HepG2 (cell line): ENCODE data around the gene TMEM252. TPM values are rescaled to one million over a fixed set of nuclear protein-coding genes. Genes with fewer than 3 reads are reported as not detected.

Experiments used
- ATAC-seq: fragments of 200-7000 bp; cut with Tn5 transposase; 3 replicates; pipeline ENCODE4 v1.9.1; 2020; ENCODE audit warnings: mild to moderate bottlenecking, moderate library complexity
- BruUV-seq: library from RNA; stranded (reverse); fragments of 400-500 nt; replicated peaks from 2 replicates; lab custom pipeline; 2021; lab: Mats Ljungman, UMichigan
- CTCF ChIA-PET: fragments of 300-600 bp; formaldehyde crosslinking; extraction: SDS; loops from one replicate; lab custom pipeline; 2021; ENCODE audit warnings: low total read pairs, inconsistent platforms, low intra/inter-chr PET ratio; lab: Yijun Ruan, JAX
- POLR2A ChIA-PET: fragments of 350-600 bp; sonication (Branson Sonifier 250); formaldehyde crosslinking; loops from one replicate; lab custom pipeline; 2020; ENCODE audit warnings: antibody characterized with exemption, inconsistent platforms; lab: Yijun Ruan, JAX
- DNase-seq: peaks from one replicate; pipeline ENCODE4 v3.0.0-alpha.2; 2015; ENCODE audit warnings: low spot score
- FAIRE-seq: peaks from 3 replicates; lab custom pipeline; 2011; peaks lifted over from hg19 to GRCh38; lab: Jason Lieb, UNC
- H2AFZ ChIP-seq: one replicate; pipeline ENCODE4 v1.6.1; 2011; ENCODE audit warnings: low read length, inconsistent platforms
- H3K27ac ChIP-seq: fragments of 300-600 bp; 3 replicates; pipeline ENCODE4 v1.8.0; 2011; ENCODE audit warnings: mixed run types, mild to moderate bottlenecking, mixed read lengths, low read length, inconsistent platforms; ENCODE audit not compliant: insufficient read depth; ENCODE audit errors: extremely low read length
- H3K27me3 ChIP-seq, 2 experiments: fragments of 200-600 bp in 1 of 2; 2 replicates in 1 of 2; 3 replicates in 1 of 2; pipeline versions ENCODE4 v1.6.0 to v1.8.0; 2011; ENCODE audit warnings: low read length in 2 of 2, mild to moderate bottlenecking in 2 of 2, moderate library complexity in 2 of 2, inconsistent platforms in 1 of 2; ENCODE audit not compliant: insufficient read depth in 2 of 2, control insufficient read depth in 1 of 2
- H3K36me3 ChIP-seq, 2 experiments: fragments of 200-600 bp in 1 of 2; replicated peaks in 1 of 2; 2 replicates in 1 of 2; 3 replicates in 1 of 2; pipeline versions ENCODE4 v1.5.1 to v1.8.0; 2011; ENCODE audit warnings: low read length in 2 of 2, inconsistent platforms in 1 of 2; ENCODE audit not compliant: insufficient read depth in 2 of 2, control insufficient read depth in 1 of 2
- H3K4me1 ChIP-seq: 2 replicates; pipeline ENCODE4 v1.5.1; 2012; ENCODE audit warnings: low read length, inconsistent platforms; ENCODE audit not compliant: insufficient read depth
- H3K4me2 ChIP-seq: 2 replicates; pipeline ENCODE4 v1.6.0; 2011; ENCODE audit warnings: low read depth, low read length, inconsistent platforms
- H3K4me3 ChIP-seq, 3 experiments: fragments of 200-600 bp in 1 of 3; sonication (generic), shearing (Covaris generic) in 1 of 3; replicated peaks in 1 of 3; 2 replicates each; pipeline ENCODE4 v1.5.1; 2011 to 2016; ENCODE audit warnings: low read length in 3 of 3, inconsistent platforms in 2 of 3, low read depth in 2 of 3, mild to moderate bottlenecking in 2 of 3, control low read depth in 1 of 3, mixed read lengths in 1 of 3; ENCODE audit not compliant: insufficient read depth in 1 of 3
- H3K79me2 ChIP-seq: one replicate; pipeline ENCODE4 v1.6.1; 2011; ENCODE audit warnings: low read length, inconsistent platforms; ENCODE audit not compliant: insufficient read depth
- H3K9ac ChIP-seq: 2 replicates; pipeline ENCODE4 v1.6.0; 2011; ENCODE audit warnings: mild to moderate bottlenecking, low read depth, low read length, inconsistent platforms; ENCODE audit not compliant: insufficient read depth
- H3K9me3 ChIP-seq: 2 replicates; pipeline ENCODE4 v1.5.1; 2012; ENCODE audit warnings: mild to moderate bottlenecking, low read length
- H4K20me1 ChIP-seq: 2 replicates; pipeline ENCODE4 v1.6.0; 2011; ENCODE audit warnings: inconsistent platforms, mild to moderate bottlenecking, low read length, moderate library complexity; ENCODE audit not compliant: insufficient read depth
- ELF3 ChIP-seq: IDR thresholded peaks from 2 replicates; pipeline ENCODE4 v1.6.1; 2016; ENCODE audit warnings: missing genetic modification reagents, missing compliant biosample characterization
- ONECUT2 ChIP-seq: sonication (generic); formaldehyde crosslinking; IDR thresholded peaks from 2 replicates; pipeline ENCODE4 v1.4.0; 2020; ENCODE audit warnings: missing genetic modification reagents
- SMYD3 ChIP-seq: sonication (generic); formaldehyde crosslinking; IDR thresholded peaks from 2 replicates; pipeline ENCODE4 v1.8.1; 2023; ENCODE audit warnings: mild to moderate bottlenecking, missing genetic modification reagents
- ZFP36L2 ChIP-seq: sonication (generic); formaldehyde crosslinking; IDR thresholded peaks from 2 replicates; pipeline ENCODE4 v1.4.0; 2020; ENCODE audit warnings: missing genetic modification reagents
- ZIK1 ChIP-seq: sonication (generic); formaldehyde crosslinking; IDR thresholded peaks from 2 replicates; pipeline ENCODE4 v1.5.0; 2020; ENCODE audit warnings: mild to moderate bottlenecking, low read depth, missing genetic modification reagents, borderline replicate concordance
- ZNF558 ChIP-seq: sonication (generic); formaldehyde crosslinking; IDR thresholded peaks from 2 replicates; pipeline ENCODE4 v1.9.0; 2022; ENCODE audit warnings: mild to moderate bottlenecking, missing genetic modification reagents, borderline replicate concordance
- ZNF670 ChIP-seq: sonication (generic); formaldehyde crosslinking; IDR thresholded peaks from 2 replicates; pipeline ENCODE4 v1.8.0; 2022; ENCODE audit warnings: mild to moderate bottlenecking, missing genetic modification reagents, borderline replicate concordance
- ZNF7 ChIP-seq: IDR thresholded peaks from 2 replicates; pipeline ENCODE4 v1.6.1; 2016; ENCODE audit warnings: missing biosample characterization, missing genetic modification reagents
- WGBS: methylation state at CpG from one replicate; pipeline ENCODE4 v1.1.6; 2017; ENCODE audit warnings: low lambda C conversion rate; 5-methylcytosine and 5-hydroxymethylcytosine counted together
- in situ Hi-C: cut with HindIII; loops from 2 replicates; pipeline ENCODE4 v1.10.0; 2017; ENCODE audit warnings: low pct_unique_long_range_greater_than_20kb; ENCODE audit not compliant: extremely low pct_ligation_motif_present
- intact Hi-C: fragments of 100-400 bp; cut with micrococcal nuclease; formaldehyde crosslinking; loops from one replicate; pipeline ENCODE4 v1.10.0; 2022; ENCODE audit not compliant: unreplicated experiment
- polyA plus RNA-seq, 8 experiments: library from polyadenylated mRNA; depleted of rRNA in 3 of 8; stranded (reverse) in 7 of 8; unstranded in 1 of 8; fragments of >200 nt; fragmentation: Illumina TruSeq in 4 of 8; extraction: Trizol in 4 of 8; gene quantifications; 2 replicates each; pipeline versions ENCODE4 v1.2.1 to v1.2.3, GENCODE V29; 2011 to 2016; ENCODE audit warnings: low read depth in 4 of 8, missing spikeins in 1 of 8, mixed read lengths in 1 of 8; ENCODE audit not compliant: insufficient read depth in 1 of 8
- total RNA-seq, 5 experiments: library from RNA; depleted of rRNA; stranded (reverse); fragments of >200 nt; fragmentation: Illumina TruSeq; extraction: Trizol; gene quantifications; 2 replicates each; pipeline ENCODE4 v1.2.3, GENCODE V29; 2016; ENCODE audit warnings: low read depth in 1 of 5
- TF ChIP-seq, protein P1 (sequence below): sonication (generic); formaldehyde crosslinking; IDR thresholded peaks from 2 replicates; pipeline ENCODE4 v1.4.0; 2020; ENCODE audit warnings: missing genetic modification reagents
- TF ChIP-seq, protein P2 (sequence below): sonication (generic); formaldehyde crosslinking; IDR thresholded peaks from 2 replicates; pipeline ENCODE4 v1.4.0; 2020; ENCODE audit warnings: missing genetic modification reagents
- TF ChIP-seq, protein P3 (sequence below): sonication (generic); formaldehyde crosslinking; IDR thresholded peaks from 2 replicates; pipeline ENCODE4 v1.8.1; 2023; ENCODE audit warnings: mild to moderate bottlenecking, missing genetic modification reagents
- TF ChIP-seq, protein P4 (sequence below): sonication (generic); formaldehyde crosslinking; IDR thresholded peaks from 2 replicates; pipeline ENCODE4 v1.4.0; 2020; ENCODE audit warnings: mild to moderate bottlenecking, missing genetic modification reagents

TMEM252 gene
- total and polyA plus RNA-seq, 2 of the 13 experiments (the other 11 are each of a cell fraction or from before 2014, with no cell fraction given), result not detected

DNA sequence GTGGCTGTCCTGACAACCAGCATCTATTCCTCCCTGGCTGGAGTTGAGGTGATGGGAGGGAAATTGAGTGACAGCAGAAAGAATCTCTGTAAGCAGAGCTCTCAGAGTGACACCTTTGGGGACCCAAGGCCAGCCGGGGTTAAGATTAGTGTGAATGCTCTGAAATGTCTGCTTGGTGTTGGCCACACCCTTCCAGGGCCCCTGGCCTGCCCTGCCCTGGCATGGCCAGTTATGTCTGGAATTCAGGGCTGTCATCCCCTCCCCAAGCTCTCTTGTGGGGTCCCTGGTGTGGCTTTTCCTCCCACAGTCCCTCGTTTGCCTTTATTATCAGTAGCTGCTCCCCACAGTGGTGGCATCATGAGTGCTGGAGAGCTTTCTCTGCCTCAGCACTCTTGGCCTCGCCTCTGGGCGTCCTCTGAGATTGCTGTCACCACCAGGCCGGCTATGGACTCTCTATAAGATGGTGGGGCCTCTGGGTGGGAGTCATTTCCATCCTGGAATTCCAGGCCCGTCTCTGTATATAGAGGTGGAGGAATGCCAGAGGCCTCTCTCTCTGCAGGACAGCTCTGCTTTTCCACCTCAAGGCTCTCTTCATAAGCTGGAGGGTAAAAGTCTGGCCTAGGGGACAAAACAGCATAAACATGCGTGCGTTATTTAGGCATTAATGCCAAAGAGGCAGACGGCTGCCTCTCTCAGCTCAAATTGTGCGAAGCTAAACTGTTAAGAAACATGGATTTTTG is 3.6 kb downstream of the TMEM252 start (continued):
- TF ChIP-seq, protein P1, sequence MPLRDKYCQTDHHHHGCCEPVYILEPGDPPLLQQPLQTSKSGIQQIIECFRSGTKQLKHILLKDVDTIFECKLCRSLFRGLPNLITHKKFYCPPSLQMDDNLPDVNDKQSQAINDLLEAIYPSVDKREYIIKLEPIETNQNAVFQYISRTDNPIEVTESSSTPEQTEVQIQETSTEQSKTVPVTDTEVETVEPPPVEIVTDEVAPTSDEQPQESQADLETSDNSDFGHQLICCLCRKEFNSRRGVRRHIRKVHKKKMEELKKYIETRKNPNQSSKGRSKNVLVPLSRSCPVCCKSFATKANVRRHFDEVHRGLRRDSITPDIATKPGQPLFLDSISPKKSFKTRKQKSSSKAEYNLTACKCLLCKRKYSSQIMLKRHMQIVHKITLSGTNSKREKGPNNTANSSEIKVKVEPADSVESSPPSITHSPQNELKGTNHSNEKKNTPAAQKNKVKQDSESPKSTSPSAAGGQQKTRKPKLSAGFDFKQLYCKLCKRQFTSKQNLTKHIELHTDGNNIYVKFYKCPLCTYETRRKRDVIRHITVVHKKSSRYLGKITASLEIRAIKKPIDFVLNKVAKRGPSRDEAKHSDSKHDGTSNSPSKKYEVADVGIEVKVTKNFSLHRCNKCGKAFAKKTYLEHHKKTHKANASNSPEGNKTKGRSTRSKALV (CRISPR knock-in tag), result no peak
- TF ChIP-seq, protein P2, sequence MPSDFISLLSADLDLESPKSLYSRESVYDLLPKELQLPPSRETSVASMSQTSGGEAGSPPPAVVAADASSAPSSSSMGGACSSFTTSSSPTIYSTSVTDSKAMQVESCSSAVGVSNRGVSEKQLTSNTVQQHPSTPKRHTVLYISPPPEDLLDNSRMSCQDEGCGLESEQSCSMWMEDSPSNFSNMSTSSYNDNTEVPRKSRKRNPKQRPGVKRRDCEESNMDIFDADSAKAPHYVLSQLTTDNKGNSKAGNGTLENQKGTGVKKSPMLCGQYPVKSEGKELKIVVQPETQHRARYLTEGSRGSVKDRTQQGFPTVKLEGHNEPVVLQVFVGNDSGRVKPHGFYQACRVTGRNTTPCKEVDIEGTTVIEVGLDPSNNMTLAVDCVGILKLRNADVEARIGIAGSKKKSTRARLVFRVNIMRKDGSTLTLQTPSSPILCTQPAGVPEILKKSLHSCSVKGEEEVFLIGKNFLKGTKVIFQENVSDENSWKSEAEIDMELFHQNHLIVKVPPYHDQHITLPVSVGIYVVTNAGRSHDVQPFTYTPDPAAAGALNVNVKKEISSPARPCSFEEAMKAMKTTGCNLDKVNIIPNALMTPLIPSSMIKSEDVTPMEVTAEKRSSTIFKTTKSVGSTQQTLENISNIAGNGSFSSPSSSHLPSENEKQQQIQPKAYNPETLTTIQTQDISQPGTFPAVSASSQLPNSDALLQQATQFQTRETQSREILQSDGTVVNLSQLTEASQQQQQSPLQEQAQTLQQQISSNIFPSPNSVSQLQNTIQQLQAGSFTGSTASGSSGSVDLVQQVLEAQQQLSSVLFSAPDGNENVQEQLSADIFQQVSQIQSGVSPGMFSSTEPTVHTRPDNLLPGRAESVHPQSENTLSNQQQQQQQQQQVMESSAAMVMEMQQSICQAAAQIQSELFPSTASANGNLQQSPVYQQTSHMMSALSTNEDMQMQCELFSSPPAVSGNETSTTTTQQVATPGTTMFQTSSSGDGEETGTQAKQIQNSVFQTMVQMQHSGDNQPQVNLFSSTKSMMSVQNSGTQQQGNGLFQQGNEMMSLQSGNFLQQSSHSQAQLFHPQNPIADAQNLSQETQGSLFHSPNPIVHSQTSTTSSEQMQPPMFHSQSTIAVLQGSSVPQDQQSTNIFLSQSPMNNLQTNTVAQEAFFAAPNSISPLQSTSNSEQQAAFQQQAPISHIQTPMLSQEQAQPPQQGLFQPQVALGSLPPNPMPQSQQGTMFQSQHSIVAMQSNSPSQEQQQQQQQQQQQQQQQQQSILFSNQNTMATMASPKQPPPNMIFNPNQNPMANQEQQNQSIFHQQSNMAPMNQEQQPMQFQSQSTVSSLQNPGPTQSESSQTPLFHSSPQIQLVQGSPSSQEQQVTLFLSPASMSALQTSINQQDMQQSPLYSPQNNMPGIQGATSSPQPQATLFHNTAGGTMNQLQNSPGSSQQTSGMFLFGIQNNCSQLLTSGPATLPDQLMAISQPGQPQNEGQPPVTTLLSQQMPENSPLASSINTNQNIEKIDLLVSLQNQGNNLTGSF, result no peak

DNA sequence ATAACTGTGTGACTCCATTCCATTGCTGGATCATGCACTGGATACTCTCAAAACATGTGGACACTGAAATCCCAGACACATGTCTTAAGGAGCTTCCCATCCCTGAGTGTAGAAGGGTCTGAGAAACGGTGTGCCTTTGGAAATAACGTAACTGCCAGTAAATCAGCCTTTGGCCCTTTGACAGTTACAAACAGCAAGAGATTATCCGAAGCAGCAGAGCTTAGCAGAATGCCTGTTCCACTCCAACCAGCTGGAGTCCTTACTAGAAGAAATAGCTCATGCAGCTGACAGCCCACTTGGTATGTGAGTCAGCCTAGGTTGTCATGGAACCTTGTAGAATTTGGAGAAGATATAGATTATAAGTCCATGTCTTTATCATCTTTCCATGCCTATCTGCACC is 7.0 kb downstream of the TMEM252 start:
- Histone ChIP-seq H3K9me3 (no peaks in the 10 kb centered on the region), H3K27ac (no peak overlapping the region), H3K4me2 (no peak overlapping the region), H3K9ac (no peak overlapping the region), H4K20me1 (no peaks in the 10 kb centered on the region), H3K79me2 (no peaks in the 10 kb centered on the region), H3K36me3 (no peaks in the 10 kb centered on the region), H3K4me1 (peaks cover 8% of the 10 kb centered on the region), H2AFZ (no peak overlapping the region), H3K4me3 (no peak overlapping the region), H3K27me3 (peaks cover 0 to 4% of the 10 kb centered on the region in 2 experiments; a peak in 1 of 5 replicates)
- intact Hi-C loops, result no loop called here
- no peak for DNase-seq
- no peak for FAIRE-seq
- TF ChIP-seq, protein P3, sequence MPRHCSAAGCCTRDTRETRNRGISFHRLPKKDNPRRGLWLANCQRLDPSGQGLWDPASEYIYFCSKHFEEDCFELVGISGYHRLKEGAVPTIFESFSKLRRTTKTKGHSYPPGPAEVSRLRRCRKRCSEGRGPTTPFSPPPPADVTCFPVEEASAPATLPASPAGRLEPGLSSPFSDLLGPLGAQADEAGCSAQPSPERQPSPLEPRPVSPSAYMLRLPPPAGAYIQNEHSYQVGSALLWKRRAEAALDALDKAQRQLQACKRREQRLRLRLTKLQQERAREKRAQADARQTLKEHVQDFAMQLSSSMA, result no peak
- TF ChIP-seq ZNF558 (CRISPR knock-in tag) (no peak), ZNF670 (no peak), SMYD3 (no peak), ELF3 (no peak), ZFP36L2 (CRISPR knock-in tag) (no peak), ONECUT2 (CRISPR knock-in tag) (no peak), ZIK1 (CRISPR knock-in tag) (no peak), ZNF7 (CRISPR knock-in tag) (no peak)
- TF ChIP-seq, protein P4, sequence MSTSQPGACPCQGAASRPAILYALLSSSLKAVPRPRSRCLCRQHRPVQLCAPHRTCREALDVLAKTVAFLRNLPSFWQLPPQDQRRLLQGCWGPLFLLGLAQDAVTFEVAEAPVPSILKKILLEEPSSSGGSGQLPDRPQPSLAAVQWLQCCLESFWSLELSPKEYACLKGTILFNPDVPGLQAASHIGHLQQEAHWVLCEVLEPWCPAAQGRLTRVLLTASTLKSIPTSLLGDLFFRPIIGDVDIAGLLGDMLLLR, result no peak
- 33% methylated on average over 3 of the region's 3 CpGs for WGBS
- ChIA-PET POLR2A (no interaction called here), CTCF (no interaction called here)
- BruUV-seq, result no TSS peak
- in situ Hi-C loops, result no loop called here
- no peak for ATAC-seq
